SK-N-MC (cell line): ENCODE measurements around the gene FHOD3.

Source experiments
- EZH2 ChIP-seq: fragments of 200-600 bp; sonication (generic); IDR thresholded peaks from one replicate; pipeline ENCODE4 v1.6.1; 2017; ENCODE audit warnings: antibody characterized with exemption
- FOXP2 ChIP-seq: optimal IDR thresholded peaks from 2 replicates; pipeline ENCODE3; 2011; ENCODE audit warnings: mild to moderate bottlenecking, moderate library complexity; ENCODE audit not compliant: insufficient read depth; ENCODE audit errors: extremely low read length, control extremely low read depth
- POLR2AphosphoS5 ChIP-seq: IDR thresholded peaks from 2 replicates; pipeline ENCODE4 v1.6.1; 2012; ENCODE audit warnings: mild to moderate bottlenecking, low read depth, low read length, borderline replicate concordance

- TF ChIP-seq EZH2 (no peak), POLR2AphosphoS5 (no peak), FOXP2 (no peak)
Observed at GRCh38 chr18:36388310-36388709, 90.8 kb downstream of the FHOD3 start.
